Heart right ventricle (tissue), 16 donors: ENCODE data around the gene CDC42EP2. TPM values are rescaled to one million over a fixed set of nuclear protein-coding genes. Genes with fewer than 3 reads are reported as not detected.

Experiments
- ATAC-seq, 8 donors: fragments of 200-7000 bp; cut with Tn5 transposase; one replicate each; pipeline ENCODE4 v1.9.1; 2020; ENCODE audit warnings: mild to moderate bottlenecking in 8 of 8, moderate library complexity in 8 of 8, moderate number of reproducible peaks in 1 of 8
- DNase-seq, 2 donors: peaks; one replicate each; pipeline ENCODE4 v3.0.0-alpha.2; 2020
- H3K27ac ChIP-seq, 10 donors: fragments of 200-600 bp; sonication (generic) in 2 of 10; one replicate each; pipeline versions ENCODE4 v1.5.0 to v1.8.0; 2020 to 2022; ENCODE audit warnings: mild to moderate bottlenecking in 3 of 10
- H3K27me3 ChIP-seq, 7 donors: fragments of 200-600 bp; one replicate each; pipeline ENCODE4 v1.8.0; 2021 to 2022; ENCODE audit warnings: mild to moderate bottlenecking in 2 of 7
- H3K36me3 ChIP-seq, 9 donors: fragments of 200-600 bp; sonication (generic) in 1 of 9; one replicate each; pipeline versions ENCODE4 v1.5.0 to v1.8.0; 2020 to 2022; ENCODE audit warnings: mild to moderate bottlenecking in 2 of 9
- H3K4me1 ChIP-seq, 9 donors: fragments of 200-600 bp; sonication (generic) in 1 of 9; one replicate each; pipeline versions ENCODE4 v1.5.0 to v1.8.0; 2020 to 2022; ENCODE audit warnings: mild to moderate bottlenecking in 4 of 9
- H3K4me3 ChIP-seq, 10 donors: fragments of 200-600 bp; sonication (generic) in 2 of 10; one replicate each; pipeline versions ENCODE4 v1.5.0 to v1.8.0; 2020 to 2022; ENCODE audit warnings: mild to moderate bottlenecking in 7 of 10, moderate library complexity in 2 of 10
- H3K9me3 ChIP-seq, 11 donors: fragments of 200-600 bp in 10 of 11; sonication (generic) in 2 of 11; one replicate each; pipeline versions ENCODE4 v1.5.0 to v1.8.0; 2013 to 2022; ENCODE audit warnings: mild to moderate bottlenecking in 2 of 11, control low read depth in 1 of 11, moderate library complexity in 1 of 11
- WGBS, 2 donors: extraction: QIAGEN DNeasy Blood & Tissue Kit; methylation state at CpG; one replicate each; pipeline ENCODE4 v1.1.7; 2013; ENCODE audit warnings: inconsistent platforms in 1 of 2; 5-methylcytosine and 5-hydroxymethylcytosine counted together
- intact Hi-C, 10 donors: fragments of 100-400 bp; cut with DNase I; formaldehyde crosslinking; loops; one replicate each; pipeline versions ENCODE4 v1.11.1 to v1.14.2; 2022
- polyA plus RNA-seq, 2 donors: library from polyadenylated mRNA; stranded (reverse); fragments of 200-250 nt; gene quantifications; one replicate each; pipeline ENCODE4 v1.2.3, GENCODE V29; 2013
- total RNA-seq, 10 donors: library from RNA; stranded (reverse); fragmentation: NEBNext Ultra II Directional in 3 of 10; extraction: Animal tissue kit (Norgen Biotek cat#: 25700) in 3 of 10; gene quantifications; one replicate each; pipeline versions ENCODE4 v1.2.1 to v1.2.4, GENCODE V29; 2021 to 2023
- TF ChIP-seq, protein P1 (sequence below), 9 donors: fragments of 200-600 bp; sonication (generic) in 2 of 9; IDR thresholded peaks; one replicate each; pipeline versions ENCODE4 v1.5.0 to v1.8.0; 2021 to 2022; ENCODE audit warnings: antibody characterized with exemption in 9 of 9, mild to moderate bottlenecking in 5 of 9, moderate library complexity in 1 of 9
- donor health status: Arrhythmogenic right ventricular cardiomyopathy.
- donor health status: ischemic (EF 13 %, LVEDD 7.1; RV severe dilation, severe dysfunction).
- donor health status: healthy with polysubstance abuse.
- donor health status: DM: no; HTN: yes; CAD: no.
- donor health status: DM: no; HTN: no; CAD: no.
- donor health status: ischemic (EF 25% LVEDD 6.9; RV normal size, moderate dysfunction).
- donor health status: ischemic (EF 25% LVEDD 5.7; RV mildly dilated, moderate dysfunction).
- donor health status: healthy.
- donor health status: DM: yes; HTN: yes; CAD: no.
- donor health status: Ischemic cardiomyopathy.
- donor health status: ischemic (EF 35%, LVEDD 5.7; RV mildly dilated, moderate dysfunction).
- donor health status: nonischemic (EF 11% LVEDD 7.7; RV severe dilation, severe dysfunction).
- donor health status: DM: yes; HTN: yes; CAD: no.
- donor health status: PGD.
- donor health status: ischemic (EF 29% LVEDD 5.4; RV normal size, mild dysfunction).
- donor health status: nonischemic (EF 23%, LVEDD 6.1; RV moderate dilation, normal function).

CDC42EP2 gene
- total and polyA plus RNA-seq, 12 donors: 3.9 to 21.9 (median 9.9) TPM

- intact Hi-C loops: no loop called here
- no peak for ATAC-seq
- peaks cover 7 to 56% (median 40%) of the 10 kb centered on the region in 9 donors for H3K4me1 ChIP-seq
- TF ChIP-seq, protein P1, sequence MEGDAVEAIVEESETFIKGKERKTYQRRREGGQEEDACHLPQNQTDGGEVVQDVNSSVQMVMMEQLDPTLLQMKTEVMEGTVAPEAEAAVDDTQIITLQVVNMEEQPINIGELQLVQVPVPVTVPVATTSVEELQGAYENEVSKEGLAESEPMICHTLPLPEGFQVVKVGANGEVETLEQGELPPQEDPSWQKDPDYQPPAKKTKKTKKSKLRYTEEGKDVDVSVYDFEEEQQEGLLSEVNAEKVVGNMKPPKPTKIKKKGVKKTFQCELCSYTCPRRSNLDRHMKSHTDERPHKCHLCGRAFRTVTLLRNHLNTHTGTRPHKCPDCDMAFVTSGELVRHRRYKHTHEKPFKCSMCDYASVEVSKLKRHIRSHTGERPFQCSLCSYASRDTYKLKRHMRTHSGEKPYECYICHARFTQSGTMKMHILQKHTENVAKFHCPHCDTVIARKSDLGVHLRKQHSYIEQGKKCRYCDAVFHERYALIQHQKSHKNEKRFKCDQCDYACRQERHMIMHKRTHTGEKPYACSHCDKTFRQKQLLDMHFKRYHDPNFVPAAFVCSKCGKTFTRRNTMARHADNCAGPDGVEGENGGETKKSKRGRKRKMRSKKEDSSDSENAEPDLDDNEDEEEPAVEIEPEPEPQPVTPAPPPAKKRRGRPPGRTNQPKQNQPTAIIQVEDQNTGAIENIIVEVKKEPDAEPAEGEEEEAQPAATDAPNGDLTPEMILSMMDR (IDR thresholded peaks at IDR 0.05): no peak
- no peaks in the 10 kb centered on the region for H3K27me3 ChIP-seq
- DNase-seq: no peak
- H3K27ac ChIP-seq: peak overlapping the region in 7 of 10 donors; percentile 33 to 77 (median 62)
- 84 to 88% methylated on average over 6 of the region's 6 CpGs for WGBS, 2 donors
- no peaks in the 10 kb centered on the region for H3K9me3 ChIP-seq
- H3K36me3 ChIP-seq: peaks cover 0 to 8% (median 0%) of the 10 kb centered on the region in 9 donors
- no peak overlapping the region for H3K4me3 ChIP-seq
Measured at GRCh38 chr11:65307298-65308229, 7.1 kb upstream of the CDC42EP2 start.

- DNase-seq (peak; percentile 55 to 72), ATAC-seq (peak; percentile 14 to 76 (median 48))
- H3K4me1 ChIP-seq: peaks cover 7 to 63% (median 38%) of the 10 kb centered on the region in 9 donors
- no peaks in the 10 kb centered on the region for H3K9me3 ChIP-seq
- H3K27me3 ChIP-seq: peaks cover 0 to under 1% (median 0%) of the 10 kb centered on the region in 7 donors
- TF ChIP-seq, protein P1 (IDR thresholded peaks at IDR 0.05): no peak
- H3K36me3 ChIP-seq: peaks cover 0 to 8% (median 0%) of the 10 kb centered on the region in 9 donors
- peak overlapping the region in 9 of 10 donors; percentile 27 to 77 (median 52) for H3K27ac ChIP-seq
- intact Hi-C loops: no loop called here
- no peak overlapping the region for H3K4me3 ChIP-seq
- WGBS, 2 donors: 24 to 29% methylated on average over 7 of the region's 7 CpGs
Measured at GRCh38 chr11:65308281-65308891, 6.3 kb upstream of the CDC42EP2 start.

DNA sequence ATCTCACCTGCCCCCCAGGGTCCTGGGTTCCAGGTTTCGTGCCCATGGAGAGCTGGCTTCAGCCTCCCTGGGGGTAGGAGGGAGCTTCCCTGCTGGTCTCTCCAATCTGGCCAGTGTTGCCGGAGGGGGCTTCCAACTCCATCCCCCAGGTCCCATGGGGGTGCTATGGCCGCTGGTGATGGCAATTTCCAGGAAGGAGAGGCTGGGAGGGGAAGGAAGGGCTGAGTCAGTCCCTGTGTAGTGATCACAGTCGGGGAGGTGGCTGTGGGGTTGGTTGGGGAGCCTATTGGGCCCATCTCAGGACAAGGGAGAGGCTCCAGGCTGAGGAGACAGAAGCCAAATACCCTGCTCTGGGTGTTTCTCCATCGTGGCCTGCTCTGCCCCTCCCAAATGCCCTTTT, 5.7 kb upstream of the CDC42EP2 start:
- peak; percentile 7 to 66 (median 46) for ATAC-seq
- intact Hi-C loops: no loop called here
- WGBS, 2 donors: 44 to 61% methylated on average over 5 of the region's 5 CpGs

DNA sequence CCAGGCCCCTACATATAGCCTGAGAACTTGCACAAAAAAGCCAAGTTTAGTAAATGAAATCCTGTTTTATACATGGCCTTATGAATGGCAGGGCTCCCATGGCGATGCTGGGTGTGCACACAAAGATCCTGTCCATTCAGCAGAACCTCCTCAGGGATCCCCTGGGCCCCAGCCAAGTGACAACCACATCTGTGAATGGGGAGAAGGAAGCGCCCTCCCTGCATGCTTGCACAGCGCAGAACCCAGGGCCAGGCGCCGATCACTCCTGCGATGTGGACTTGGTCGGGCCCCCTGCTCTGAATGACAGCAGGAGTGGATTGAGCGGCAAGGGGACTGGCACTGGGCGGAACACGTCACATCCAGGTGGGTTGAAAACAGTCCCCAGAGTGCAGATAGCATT, 4.5 kb upstream of the CDC42EP2 start:
- Histone ChIP-seq H3K27ac (peak overlapping the region in 2 of 10 donors; percentile 41 to 59), H3K4me1 (peaks cover 7 to 73% (median 47%) of the 10 kb centered on the region in 9 donors)

More for the DNA sequence above, 5.7 kb upstream of the CDC42EP2 start:
- TF ChIP-seq, protein P1 (IDR thresholded peaks at IDR 0.05): no peak
- Histone ChIP-seq H3K27ac (peak overlapping the region in 9 of 10 donors; percentile 27 to 77 (median 52)), H3K4me1 (peaks cover 7 to 70% (median 43%) of the 10 kb centered on the region in 9 donors), H3K4me3 (no peak overlapping the region), H3K27me3 (peaks cover 0 to 7% (median 0%) of the 10 kb centered on the region in 7 donors), H3K36me3 (peaks cover 0 to 7% (median 0%) of the 10 kb centered on the region in 9 donors), H3K9me3 (no peaks in the 10 kb centered on the region)
- DNase-seq: no peak

More for the DNA sequence above, 4.5 kb upstream of the CDC42EP2 start:
- Histone ChIP-seq H3K27me3 (peaks cover 0 to 10% (median 0%) of the 10 kb centered on the region in 7 donors), H3K36me3 (peaks cover 0 to 6% (median 0%) of the 10 kb centered on the region in 9 donors), H3K9me3 (no peaks in the 10 kb centered on the region), H3K4me3 (no peak overlapping the region)
- DNase-seq (peak; percentile 48 to 68), ATAC-seq (no peak)
- intact Hi-C loops: no loop called here
- TF ChIP-seq, protein P1 (IDR thresholded peaks at IDR 0.05): no peak
- 51 to 56% methylated on average over 10 of the region's 10 CpGs for WGBS, 2 donors
